H1 (cell line): Measurements from ENCODE around the gene DEDD.

Experiments
- EP300 ChIP-seq, 2 experiments: IDR thresholded peaks; 1 replicate in 1 of 2; 2 replicates in 1 of 2; pipeline ENCODE4 v1.6.1; 2011 to 2012; ENCODE audit warnings: low read depth in 2 of 2, low read length in 2 of 2, mild to moderate bottlenecking in 2 of 2, borderline replicate concordance in 1 of 2, inconsistent platforms in 1 of 2, moderate library complexity in 1 of 2
- EZH2 ChIP-seq: fragments of 200-600 bp; sonication (generic); IDR thresholded peaks from 2 replicates; pipeline ENCODE4 v1.7.1; 2012; ENCODE audit warnings: low read depth, mild to moderate bottlenecking, moderate library complexity, low read length, inconsistent platforms; ENCODE audit not compliant: severe bottlenecking
- MAFK ChIP-seq: IDR thresholded peaks from 2 replicates; pipeline ENCODE4 v1.6.1; 2012; ENCODE audit warnings: low read depth, mild to moderate bottlenecking, improper control_type of control experiment, low read length
- NRF1 ChIP-seq: IDR thresholded peaks from 2 replicates; pipeline ENCODE4 v1.6.1; 2011; ENCODE audit warnings: mild to moderate bottlenecking, low read depth, low read length, improper control_type of control experiment
- POLR2A ChIP-seq, 2 experiments: IDR thresholded peaks; 1 replicate in 1 of 2; 2 replicates in 1 of 2; pipeline ENCODE4 v1.6.1; 2011; ENCODE audit warnings: low read depth in 2 of 2, low read length in 2 of 2, mild to moderate bottlenecking in 2 of 2; ENCODE audit errors: control extremely low read depth in 1 of 2
- POLR2AphosphoS5 ChIP-seq: IDR thresholded peaks from 2 replicates; pipeline ENCODE4 v1.6.1; 2011; ENCODE audit warnings: low read depth, low read length
- RFX5 ChIP-seq: IDR thresholded peaks from 2 replicates; pipeline ENCODE4 v1.6.1; 2011; ENCODE audit warnings: low read depth, low read length, improper control_type of control experiment, borderline replicate concordance
- TF ChIP-seq, protein P1 (sequence below), 3 experiments: IDR thresholded peaks; 1 replicate in 2 of 3; 2 replicates in 1 of 3; pipeline versions ENCODE4 v1.5.1 to v1.6.1; 2011; ENCODE audit warnings: low read length in 3 of 3, mild to moderate bottlenecking in 3 of 3, inconsistent platforms in 2 of 3, low read depth in 1 of 3, moderate library complexity in 1 of 3; ENCODE audit not compliant: insufficient read depth in 1 of 3; ENCODE audit errors: control extremely low read depth in 1 of 3
- TF ChIP-seq, protein P2 (sequence below): IDR thresholded peaks from 2 replicates; pipeline ENCODE4 v1.6.1; 2011; ENCODE audit warnings: low read depth, mild to moderate bottlenecking, low read length; ENCODE audit not compliant: insufficient read depth

DNA sequence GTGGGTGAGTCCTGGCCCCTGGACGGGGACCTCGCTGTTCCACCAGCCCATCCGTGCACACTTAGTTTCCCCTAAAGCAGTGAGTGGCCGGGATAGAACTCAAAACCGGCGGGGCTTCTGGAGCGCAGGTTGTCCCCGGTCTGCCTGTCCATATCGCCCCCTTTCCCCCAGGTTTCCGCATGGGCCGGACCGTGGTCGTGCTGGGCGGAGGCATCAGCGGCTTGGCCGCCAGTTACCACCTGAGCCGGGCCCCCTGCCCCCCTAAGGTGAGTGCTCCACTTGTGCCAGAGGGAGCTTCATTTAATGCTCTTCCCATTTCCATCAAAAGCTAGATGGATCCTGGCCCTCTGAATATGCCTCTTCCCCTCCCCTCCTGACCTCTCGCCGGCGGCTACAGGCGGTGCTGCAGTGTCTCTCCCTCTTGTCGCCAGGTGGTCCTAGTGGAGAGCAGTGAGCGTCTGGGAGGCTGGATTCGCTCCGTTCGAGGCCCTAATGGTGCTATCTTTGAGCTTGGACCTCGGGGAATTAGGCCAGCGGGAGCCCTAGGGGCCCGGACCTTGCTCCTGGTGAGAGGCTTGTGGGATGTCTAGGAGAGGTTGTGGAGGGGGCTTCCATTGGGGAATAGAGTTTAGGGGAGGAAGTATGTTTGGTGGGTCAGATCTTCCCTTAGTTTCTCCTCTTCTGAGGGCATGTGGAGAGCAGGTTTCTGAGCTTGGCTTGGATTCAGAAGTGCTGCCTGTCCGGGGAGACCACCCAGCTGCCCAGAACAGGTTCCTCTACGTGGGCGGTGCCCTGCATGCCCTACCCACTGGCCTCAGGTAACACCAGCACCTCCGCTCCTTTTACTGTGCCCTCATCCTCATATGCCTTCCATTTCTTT lies 34.4 kb upstream of the DEDD start:
- TF ChIP-seq EZH2 (no peak), MAFK (no peak), NRF1 (no peak), POLR2A (IDR thresholded peaks at IDR 0.05; ENCODE audit: control extremely low read depth in 1 of 2, low read depth in 2 of 2, low read length in 2 of 2) (no peak), EP300 (IDR thresholded peaks at IDR 0.05; ENCODE audit: borderline replicate concordance in 1 of 2, low read depth in 2 of 2, low read length in 2 of 2) (no peak), POLR2AphosphoS5 (no peak), RFX5 (no peak)
- TF ChIP-seq, protein P1, sequence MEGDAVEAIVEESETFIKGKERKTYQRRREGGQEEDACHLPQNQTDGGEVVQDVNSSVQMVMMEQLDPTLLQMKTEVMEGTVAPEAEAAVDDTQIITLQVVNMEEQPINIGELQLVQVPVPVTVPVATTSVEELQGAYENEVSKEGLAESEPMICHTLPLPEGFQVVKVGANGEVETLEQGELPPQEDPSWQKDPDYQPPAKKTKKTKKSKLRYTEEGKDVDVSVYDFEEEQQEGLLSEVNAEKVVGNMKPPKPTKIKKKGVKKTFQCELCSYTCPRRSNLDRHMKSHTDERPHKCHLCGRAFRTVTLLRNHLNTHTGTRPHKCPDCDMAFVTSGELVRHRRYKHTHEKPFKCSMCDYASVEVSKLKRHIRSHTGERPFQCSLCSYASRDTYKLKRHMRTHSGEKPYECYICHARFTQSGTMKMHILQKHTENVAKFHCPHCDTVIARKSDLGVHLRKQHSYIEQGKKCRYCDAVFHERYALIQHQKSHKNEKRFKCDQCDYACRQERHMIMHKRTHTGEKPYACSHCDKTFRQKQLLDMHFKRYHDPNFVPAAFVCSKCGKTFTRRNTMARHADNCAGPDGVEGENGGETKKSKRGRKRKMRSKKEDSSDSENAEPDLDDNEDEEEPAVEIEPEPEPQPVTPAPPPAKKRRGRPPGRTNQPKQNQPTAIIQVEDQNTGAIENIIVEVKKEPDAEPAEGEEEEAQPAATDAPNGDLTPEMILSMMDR (IDR thresholded peaks at IDR 0.05; ENCODE audit: control extremely low read depth in 1 of 3, insufficient read depth in 1 of 3, low read depth in 1 of 3, low read length in 3 of 3): no peak
- TF ChIP-seq, protein P2, sequence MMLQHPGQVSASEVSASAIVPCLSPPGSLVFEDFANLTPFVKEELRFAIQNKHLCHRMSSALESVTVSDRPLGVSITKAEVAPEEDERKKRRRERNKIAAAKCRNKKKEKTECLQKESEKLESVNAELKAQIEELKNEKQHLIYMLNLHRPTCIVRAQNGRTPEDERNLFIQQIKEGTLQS: no peak
